ENCODE measurements around the gene TRAF2.
"Not testable (repeated sequence)": the region's sequence is repeated elsewhere in the genome, so short reads cannot be mapped to it uniquely, and the experiment has no call there.

TRAF2 gene

GRCh38 chr9:136885950-136886578 lies at the start of gene TRAF2:
TSS of gene TRAF2 (plus strand) at chr9:136886516. CDS start at chr9:136898741, 12,225 bp downstream.
- peak within 1 kb of the TSS; percentile 83 for H3K9ac ChIP-seq (ENCODE audit: low read depth, low read length)
- H3K27me3 ChIP-seq (ENCODE audit: control insufficient read depth, insufficient read depth, low read length) = no peaks in the 10 kb centered on the region
- H3K4me1 ChIP-seq (ENCODE audit: control insufficient read depth, insufficient read depth, low read length) = peaks cover 5% of the 10 kb centered on the region
- no peaks in the 10 kb centered on the region for H3K9me3 ChIP-seq (ENCODE audit: control insufficient read depth, insufficient read depth, low read length)
- H3K36me3 ChIP-seq (ENCODE audit: control insufficient read depth, insufficient read depth, low read length) = peaks cover 9% of the 10 kb centered on the region
- peak within 1 kb of the TSS; percentile 71 for H3K4me3 ChIP-seq (ENCODE audit: low read depth, low read length)

GRCh38 chr9:136837146-136837855 lies 49.0 kb upstream of the TRAF2 start:
- H3K27me3 ChIP-seq (ENCODE audit: control insufficient read depth, insufficient read depth, low read length) = no peaks in the 10 kb centered on the region
- H3K4me1 ChIP-seq (ENCODE audit: control insufficient read depth, insufficient read depth, low read length) = peaks cover 4% of the 10 kb centered on the region
- no peak overlapping the region for H3K4me3 ChIP-seq (ENCODE audit: low read depth, low read length)
- H3K36me3 ChIP-seq (ENCODE audit: control insufficient read depth, insufficient read depth, low read length) = peaks cover 24% of the 10 kb centered on the region
- H3K9me3 ChIP-seq (ENCODE audit: control insufficient read depth, insufficient read depth, low read length) = no peaks in the 10 kb centered on the region
- no peak overlapping the region for H3K9ac ChIP-seq (ENCODE audit: low read depth, low read length)

GRCh38 chr9:136837856-136838277 lies 48.4 kb upstream of the TRAF2 start:
- H3K9ac ChIP-seq (ENCODE audit: low read depth, low read length); H3K4me3 ChIP-seq (ENCODE audit: low read depth, low read length); H3K9me3 ChIP-seq (ENCODE audit: control insufficient read depth, insufficient read depth, low read length); H3K4me1 ChIP-seq (ENCODE audit: control insufficient read depth, insufficient read depth, low read length); H3K27me3 ChIP-seq (ENCODE audit: control insufficient read depth, insufficient read depth, low read length): not testable (repeated sequence)
- peaks cover 23% of the 10 kb centered on the region for H3K36me3 ChIP-seq (ENCODE audit: control insufficient read depth, insufficient read depth, low read length)

- H3K4me1 ChIP-seq (ENCODE audit: control insufficient read depth, insufficient read depth, low read length) = peaks cover 4% of the 10 kb centered on the region
Observed at GRCh38 chr9:136838314-136839228, 47.7 kb upstream of the TRAF2 start.

GRCh38 chr9:136839229-136840139 lies 46.8 kb upstream of the TRAF2 start:
- no peaks in the 10 kb centered on the region for H3K9me3 ChIP-seq (ENCODE audit: control insufficient read depth, insufficient read depth, low read length)
- no peaks in the 10 kb centered on the region for H3K27me3 ChIP-seq (ENCODE audit: control insufficient read depth, insufficient read depth, low read length)
- H3K4me1 ChIP-seq (ENCODE audit: control insufficient read depth, insufficient read depth, low read length) = peaks cover 4% of the 10 kb centered on the region
- H3K36me3 ChIP-seq (ENCODE audit: control insufficient read depth, insufficient read depth, low read length) = peaks cover 23% of the 10 kb centered on the region
- no peak overlapping the region for H3K4me3 ChIP-seq (ENCODE audit: low read depth, low read length)
- no peak overlapping the region for H3K9ac ChIP-seq (ENCODE audit: low read depth, low read length)

More at GRCh38 chr9:136838314-136839228, 47.7 kb upstream of the TRAF2 start:
- Histone ChIP-seq H3K9me3 (ENCODE audit: control insufficient read depth, insufficient read depth, low read length) (no peaks in the 10 kb centered on the region), H3K36me3 (ENCODE audit: control insufficient read depth, insufficient read depth, low read length) (peaks cover 23% of the 10 kb centered on the region), H3K9ac (ENCODE audit: low read depth, low read length) (no peak overlapping the region), H3K4me3 (ENCODE audit: low read depth, low read length) (no peak overlapping the region), H3K27me3 (ENCODE audit: control insufficient read depth, insufficient read depth, low read length) (no peaks in the 10 kb centered on the region)

GRCh38 chr9:136840140-136840876 lies 46.0 kb upstream of the TRAF2 start:
- Histone ChIP-seq H3K4me1 (ENCODE audit: control insufficient read depth, insufficient read depth, low read length) (peaks cover 4% of the 10 kb centered on the region), H3K9ac (ENCODE audit: low read depth, low read length) (no peak overlapping the region), H3K27me3 (ENCODE audit: control insufficient read depth, insufficient read depth, low read length) (no peaks in the 10 kb centered on the region), H3K9me3 (ENCODE audit: control insufficient read depth, insufficient read depth, low read length) (no peaks in the 10 kb centered on the region), H3K36me3 (ENCODE audit: control insufficient read depth, insufficient read depth, low read length) (peaks cover 23% of the 10 kb centered on the region), H3K4me3 (ENCODE audit: low read depth, low read length) (no peak overlapping the region)

GRCh38 chr9:136840877-136841645 lies 45.3 kb upstream of the TRAF2 start:
- Histone ChIP-seq H3K9me3 (ENCODE audit: control insufficient read depth, insufficient read depth, low read length) (no peaks in the 10 kb centered on the region), H3K4me1 (ENCODE audit: control insufficient read depth, insufficient read depth, low read length) (peaks cover 4% of the 10 kb centered on the region), H3K9ac (ENCODE audit: low read depth, low read length) (no peak overlapping the region), H3K27me3 (ENCODE audit: control insufficient read depth, insufficient read depth, low read length) (no peaks in the 10 kb centered on the region), H3K4me3 (ENCODE audit: low read depth, low read length) (no peak overlapping the region), H3K36me3 (ENCODE audit: control insufficient read depth, insufficient read depth, low read length) (peaks cover 23% of the 10 kb centered on the region)

GRCh38 chr9:136841646-136842379 lies 44.5 kb upstream of the TRAF2 start:
- peaks cover 19% of the 10 kb centered on the region for H3K36me3 ChIP-seq (ENCODE audit: control insufficient read depth, insufficient read depth, low read length)
- not testable (repeated sequence) for H3K9ac ChIP-seq (ENCODE audit: low read depth, low read length)

GRCh38 chr9:136842380-136842948 lies 43.9 kb upstream of the TRAF2 start, which contains the start of gene AJM1:
TSS of gene AJM1 (plus strand) at chr9:136842478. CDS start at chr9:136844415, 1,937 bp downstream.
- H3K9ac ChIP-seq (ENCODE audit: low read depth, low read length); H3K9me3 ChIP-seq (ENCODE audit: control insufficient read depth, insufficient read depth, low read length); H3K27me3 ChIP-seq (ENCODE audit: control insufficient read depth, insufficient read depth, low read length); H3K4me1 ChIP-seq (ENCODE audit: control insufficient read depth, insufficient read depth, low read length): not testable (repeated sequence)
- peak within 1 kb of the TSS; percentile 30 for H3K4me3 ChIP-seq (ENCODE audit: low read depth, low read length)
- H3K36me3 ChIP-seq (ENCODE audit: control insufficient read depth, insufficient read depth, low read length) = peaks cover 19% of the 10 kb centered on the region

More at GRCh38 chr9:136841646-136842379, 44.5 kb upstream of the TRAF2 start:
- H3K9me3 ChIP-seq (ENCODE audit: control insufficient read depth, insufficient read depth, low read length); H3K27me3 ChIP-seq (ENCODE audit: control insufficient read depth, insufficient read depth, low read length); H3K4me1 ChIP-seq (ENCODE audit: control insufficient read depth, insufficient read depth, low read length): not testable (repeated sequence)
- H3K4me3 ChIP-seq (ENCODE audit: low read depth, low read length) = peak overlapping the region; percentile 30
